Tibial artery (tissue), 4 donors: ENCODE results near the gene PPP6C.
"Not testable (repeated sequence)": the region's sequence is repeated elsewhere in the genome, so short reads cannot be mapped to it uniquely, and the experiment has no call there.

Experiments used
- DNase-seq, 2 donors: peaks; one replicate each; pipeline ENCODE4 v3.0.0-alpha.2; 2019
- H3K27ac ChIP-seq, 2 donors: fragments of 200-600 bp; sonication (generic) in 1 of 2; 1 replicate in 1 of 2; 2 replicates in 1 of 2; pipeline ENCODE4 v1.5.1; 2018 to 2019; ENCODE audit warnings: mild to moderate bottlenecking in 1 of 2
- H3K27me3 ChIP-seq, 2 donors: fragments of 200-600 bp; sonication (generic) in 1 of 2; one replicate each; pipeline versions ENCODE4 v1.5.1 to v1.6.0; 2016 to 2019
- H3K36me3 ChIP-seq, 3 donors: fragments of 200-600 bp; sonication (generic) in 2 of 3; one replicate each; pipeline ENCODE4 v1.5.1; 2016 to 2019; ENCODE audit warnings: mild to moderate bottlenecking in 2 of 3
- H3K4me1 ChIP-seq, 4 donors: fragments of 200-600 bp; sonication (generic) in 2 of 4; 1 replicate in 3 of 4; 2 replicates in 1 of 4; pipeline ENCODE4 v1.5.1; 2016 to 2019
- H3K4me3 ChIP-seq, 2 donors: fragments of 200-600 bp; sonication (generic) in 1 of 2; 1 replicate in 1 of 2; 2 replicates in 1 of 2; pipeline ENCODE4 v1.5.1; 2018 to 2019; ENCODE audit warnings: mild to moderate bottlenecking in 2 of 2
- H3K9me3 ChIP-seq, 3 donors: fragments of 200-600 bp; sonication (generic) in 1 of 3; one replicate each; pipeline ENCODE4 v1.5.1; 2016 to 2019
- CTCF ChIP-seq, 2 experiments: fragments of 200-600 bp in 1 of 2; fragments of 450-650 bp in 1 of 2; IDR thresholded peaks; one replicate each; pipeline ENCODE4 v1.5.1; 2017 to 2019; ENCODE audit warnings: antibody characterized with exemption in 2 of 2, mild to moderate bottlenecking in 1 of 2, moderate library complexity in 1 of 2
- intact Hi-C: fragments of 100-400 bp; cut with DNase I; formaldehyde crosslinking; loops from one replicate; pipeline ENCODE4 v1.15.0; 2023; ENCODE audit warnings: low total_unique reads

The PPP6C gene

DNA sequence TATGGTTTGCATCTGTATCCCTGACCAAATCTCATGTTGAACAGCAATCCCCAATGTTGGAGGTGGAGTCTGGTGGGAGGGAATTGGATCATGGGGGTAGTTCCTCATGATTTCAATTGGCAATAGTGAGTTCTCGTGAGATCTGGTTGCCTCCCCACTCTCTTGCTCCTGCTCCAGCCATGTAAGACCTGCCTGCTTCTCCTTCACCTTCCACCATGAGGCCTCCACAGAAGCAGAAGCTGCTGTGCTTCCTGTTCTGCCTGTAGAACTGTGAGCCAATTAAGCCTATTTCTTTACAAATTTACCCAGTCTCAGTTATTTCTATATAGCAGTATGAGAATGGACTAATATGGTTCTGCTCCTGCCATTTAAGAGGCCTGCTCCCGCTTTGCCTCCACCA lies 79.1 kb downstream of the PPP6C start:
- Histone ChIP-seq H3K4me1 (no peaks in the 10 kb centered on the region), H3K9me3 (no peaks in the 10 kb centered on the region), H3K27me3 (no peaks in the 10 kb centered on the region), H3K4me3 (no peak overlapping the region), H3K36me3 (no peaks in the 10 kb centered on the region), H3K27ac (no peak overlapping the region)
- intact Hi-C loops, result no loop called here
- no peak for TF ChIP-seq CTCF (IDR thresholded peaks at IDR 0.05)
- no peak for DNase-seq

- intact Hi-C loops, H3K4me1 ChIP-seq, H3K36me3 ChIP-seq: not testable (repeated sequence)
Measured at GRCh38 chr9:125108541-125108940, 81.1 kb downstream of the PPP6C start.

DNA sequence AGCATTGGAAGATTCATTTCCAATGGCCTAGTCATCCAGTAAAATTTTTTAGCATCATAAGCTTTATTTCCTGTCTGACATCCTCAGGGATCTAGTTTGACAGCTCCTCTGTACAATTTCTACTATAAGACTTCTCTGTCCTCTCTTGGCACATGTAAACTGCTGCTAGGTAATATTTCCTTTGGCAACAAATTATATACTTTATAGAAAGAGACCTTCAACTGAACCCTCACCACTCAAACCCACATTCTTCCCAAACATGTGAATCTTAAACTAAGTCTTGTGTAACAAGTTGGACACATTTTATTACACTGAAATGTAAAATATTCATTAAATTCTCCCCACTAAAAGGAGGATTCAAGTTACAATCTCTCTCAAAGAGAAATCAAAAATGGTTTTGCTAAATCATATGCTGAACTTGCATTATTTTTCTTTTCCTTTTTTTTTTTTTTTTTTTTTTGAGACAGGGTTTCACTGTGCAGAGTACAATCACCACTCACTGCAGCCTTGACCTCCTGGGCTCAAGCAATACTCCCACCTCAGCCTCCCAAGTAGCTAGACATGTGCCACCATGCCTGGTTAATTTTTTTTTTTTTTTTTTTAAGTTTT lies 83.2 kb downstream of the PPP6C start:
- Histone ChIP-seq H3K27me3 (no peaks in the 10 kb centered on the region), H3K4me1 (no peaks in the 10 kb centered on the region), H3K36me3 (no peaks in the 10 kb centered on the region), H3K9me3 (no peaks in the 10 kb centered on the region), H3K4me3 (no peak overlapping the region), H3K27ac (no peak overlapping the region)
- TF ChIP-seq CTCF (IDR thresholded peaks at IDR 0.05), result no peak
- intact Hi-C loops, result no loop called here
- no peak for DNase-seq

More at GRCh38 chr9:125108541-125108940, 81.1 kb downstream of the PPP6C start:
- not testable (repeated sequence) for H3K4me3 ChIP-seq, H3K27me3 ChIP-seq, DNase-seq, H3K9me3 ChIP-seq, H3K27ac ChIP-seq

DNA sequence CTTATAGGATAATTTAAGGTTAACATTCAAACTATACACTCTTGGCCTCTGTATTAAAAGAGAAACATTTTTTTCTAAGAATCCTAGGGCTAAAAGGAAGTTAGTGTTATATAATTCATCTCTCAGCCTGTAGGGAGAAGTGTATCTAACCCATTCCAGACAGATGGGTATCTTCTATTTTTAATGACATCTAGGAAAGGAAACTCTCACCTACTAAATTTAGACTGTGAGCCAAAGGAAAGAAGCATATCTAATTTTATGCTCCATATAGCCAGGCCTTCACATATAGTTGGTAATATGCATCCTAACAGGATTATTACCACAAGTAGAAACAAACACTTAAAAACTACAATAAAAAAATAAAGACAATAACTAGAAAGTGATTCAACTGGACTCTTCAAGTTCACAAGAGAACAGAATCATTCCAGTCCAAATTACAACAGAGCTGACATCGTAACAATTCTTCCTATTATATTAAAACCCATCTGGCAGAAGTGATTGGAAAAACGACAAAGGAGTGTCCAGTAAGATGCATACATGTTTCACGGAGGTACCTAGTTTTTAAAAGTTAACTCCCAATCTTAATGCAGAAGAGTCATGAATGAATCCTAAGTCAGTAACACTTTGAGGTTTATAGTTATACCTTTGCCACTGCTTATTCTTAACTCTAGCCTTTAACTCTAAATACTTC lies 85.7 kb downstream of the PPP6C start:
- intact Hi-C loops, result no loop called here
- no peaks in the 10 kb centered on the region for H3K27me3 ChIP-seq
- TF ChIP-seq CTCF (IDR thresholded peaks at IDR 0.05), result no peak
- H3K4me1 ChIP-seq, result peaks cover 0 to 6% (median 2%) of the 10 kb centered on the region in 4 donors
- no peaks in the 10 kb centered on the region for H3K36me3 ChIP-seq
- no peak overlapping the region for H3K27ac ChIP-seq
- H3K4me3 ChIP-seq, result no peak overlapping the region
- DNase-seq, result no peak
- no peaks in the 10 kb centered on the region for H3K9me3 ChIP-seq

DNA sequence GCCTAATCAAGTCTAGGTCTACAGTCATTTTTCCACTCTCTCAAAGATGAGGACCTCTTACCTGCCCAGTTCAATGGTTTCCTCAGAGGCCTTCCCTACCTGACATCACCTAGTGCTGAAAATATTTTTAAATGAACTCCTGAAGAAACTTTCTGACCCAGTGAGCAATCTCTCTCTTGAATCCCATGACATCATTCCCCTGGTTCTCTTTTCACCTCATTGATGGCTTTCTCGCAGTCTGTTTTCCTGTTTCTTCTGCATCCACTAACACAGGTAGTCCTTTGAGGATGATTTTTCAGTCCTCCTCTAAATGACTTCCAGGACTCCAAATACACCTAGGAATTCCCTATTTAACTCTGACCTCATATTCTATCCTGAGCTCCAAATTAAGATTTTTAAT lies 86.6 kb downstream of the PPP6C start:
- TF ChIP-seq CTCF (IDR thresholded peaks at IDR 0.05), result no peak
- intact Hi-C loops, result no loop called here
- H3K4me3 ChIP-seq, result no peak overlapping the region
- H3K27me3 ChIP-seq, result no peaks in the 10 kb centered on the region
- H3K36me3 ChIP-seq, result no peaks in the 10 kb centered on the region
- H3K9me3 ChIP-seq, result no peaks in the 10 kb centered on the region
- H3K27ac ChIP-seq, result no peak overlapping the region
- no peak for DNase-seq
- H3K4me1 ChIP-seq, result peaks cover 0 to 15% (median 3%) of the 10 kb centered on the region in 4 donors

GRCh38 chr9:125100822-125101221 lies 88.8 kb downstream of the PPP6C start:
- Histone ChIP-seq H3K27me3 (no peaks in the 10 kb centered on the region), H3K27ac (no peak overlapping the region), H3K9me3 (no peaks in the 10 kb centered on the region), H3K4me3 (no peak overlapping the region), H3K36me3 (no peaks in the 10 kb centered on the region), H3K4me1 (peaks cover 0 to 15% (median 3%) of the 10 kb centered on the region in 4 donors)
- intact Hi-C loops, result no loop called here
- no peak for DNase-seq
- no peak for TF ChIP-seq CTCF (IDR thresholded peaks at IDR 0.05)
